HS-27A (cell line): ENCODE measurements around the gene STAT3.
"Not testable (repeated sequence)": the region's sequence is repeated elsewhere in the genome, so short reads cannot be mapped to it uniquely, and the experiment has no call there.

Experiments
- DNase-seq: peaks from one replicate; pipeline ENCODE4 v3.0.0-alpha.2; 2012; ENCODE audit warnings: low read depth, missing footprints

The STAT3 gene

GRCh38 chr17:42388381-42389134, at the start of gene STAT3:
Gene STAT3 (minus strand): TSS chr17:42388442. CDS start chr17:42348516, 39,926 bp downstream.
- peak; percentile 93 for DNase-seq

DNA sequence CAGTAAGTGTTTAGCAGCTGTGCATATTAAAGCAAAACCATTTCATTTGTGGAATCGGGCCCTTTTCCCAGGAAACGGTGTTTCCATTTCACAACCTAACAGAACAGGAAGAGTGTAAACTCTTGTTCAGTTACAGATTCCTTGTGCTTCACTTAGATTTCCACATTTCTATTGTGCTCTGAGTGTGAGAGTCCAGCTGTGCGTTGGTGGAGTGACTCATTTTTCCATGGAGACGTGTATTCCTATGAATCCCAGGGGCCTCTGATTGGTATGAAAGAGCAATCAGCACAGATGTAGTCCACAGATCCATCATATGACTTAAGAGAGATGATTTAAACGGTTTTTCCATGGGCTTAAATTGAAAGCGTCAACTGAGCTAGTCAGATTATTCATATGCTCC, 48.1 kb upstream of the STAT3 start:
- DNase-seq = no peak

DNA sequence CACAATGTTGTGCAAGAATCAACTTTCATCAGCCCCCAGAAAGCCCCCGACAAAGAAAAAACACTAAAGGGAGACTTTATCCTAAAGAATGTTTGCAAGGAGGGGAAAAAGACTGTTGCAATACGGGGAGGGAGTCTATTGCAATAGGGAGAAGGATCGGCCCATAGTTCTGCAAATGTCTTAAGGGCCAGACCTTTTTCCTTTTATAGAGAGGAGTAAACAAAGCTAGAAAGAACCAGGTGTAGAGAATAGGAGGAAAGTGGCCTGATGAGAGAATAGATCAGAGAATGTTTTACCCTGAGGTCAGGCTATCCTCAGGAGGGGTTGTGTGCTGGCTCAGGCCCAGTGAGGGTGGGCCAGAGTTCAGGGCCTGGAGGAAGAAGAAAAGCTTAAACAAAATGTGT, 43.5 kb upstream of the STAT3 start:
- DNase-seq = no peak

DNA sequence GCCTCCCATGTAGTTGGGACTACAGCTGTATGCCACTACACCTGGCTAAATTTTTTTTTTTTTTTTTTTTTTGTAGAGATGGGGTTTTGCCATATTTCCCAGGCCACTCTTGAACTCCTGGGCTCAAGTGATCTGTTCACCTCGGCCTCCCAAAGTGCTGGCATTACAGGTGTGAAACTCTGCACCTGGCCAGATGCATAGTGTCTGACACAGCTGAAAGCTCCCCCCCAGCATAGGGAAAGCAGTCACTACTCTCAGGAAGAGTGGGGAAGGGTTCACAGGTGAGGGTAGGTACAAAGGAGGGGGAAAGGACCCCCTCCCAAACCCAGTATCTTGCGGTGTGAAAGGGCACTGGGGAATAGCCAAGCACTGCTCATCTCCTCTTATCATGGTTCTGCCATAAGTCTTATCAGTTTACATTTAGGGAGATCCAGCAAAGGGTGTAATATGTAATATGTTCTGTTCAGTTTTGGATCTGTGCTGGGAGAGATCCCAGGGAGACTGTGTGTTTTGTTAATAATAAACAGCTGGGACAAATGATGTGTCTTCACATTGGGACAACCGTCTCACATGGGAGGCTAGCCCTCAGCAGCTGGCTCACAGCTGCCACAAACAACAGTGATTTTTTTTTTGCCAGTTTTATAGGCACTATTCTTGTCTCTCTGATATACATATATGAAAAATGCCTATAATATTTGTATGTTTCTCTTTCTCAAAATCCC, 41.6 kb upstream of the STAT3 start:
- DNase-seq = no peak

DNA sequence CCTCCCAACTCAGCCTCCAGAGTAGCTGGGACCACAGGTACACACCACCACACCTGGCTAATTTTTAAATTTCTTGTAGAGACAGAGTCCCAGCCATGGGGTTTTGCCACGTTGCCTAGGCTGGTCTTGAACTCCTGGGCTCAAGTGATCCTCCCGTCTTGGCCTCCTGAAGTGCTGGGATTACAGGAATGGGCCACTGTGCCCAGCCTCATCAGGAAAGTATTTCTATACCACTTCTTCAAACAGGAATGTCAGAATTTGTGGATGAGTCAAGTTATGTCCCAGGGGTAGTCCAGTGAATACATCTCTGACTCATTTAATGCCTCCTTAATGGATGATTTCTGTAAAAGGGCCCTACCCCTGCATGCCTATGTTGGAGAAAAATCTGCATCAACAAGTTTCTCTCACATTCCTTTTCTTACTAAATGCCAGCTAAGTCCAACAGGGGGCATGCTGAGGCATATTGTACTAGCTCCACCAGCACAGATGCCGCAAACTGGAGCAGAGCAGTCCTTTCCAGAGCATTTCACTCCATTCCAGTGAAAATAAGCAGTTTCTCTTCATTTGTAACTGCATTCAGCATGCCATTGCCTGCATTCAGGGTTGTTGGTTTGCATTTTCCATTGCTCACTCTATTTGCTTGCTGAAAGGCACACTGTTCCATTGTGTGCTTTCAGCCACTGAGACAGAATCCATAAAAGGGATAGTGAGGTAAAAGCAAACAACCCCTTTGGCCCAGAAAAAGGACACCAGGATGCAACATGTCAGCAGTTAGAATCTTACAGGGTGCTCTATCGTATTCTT, 40.1 kb upstream of the STAT3 start:
- DNase-seq = peak; percentile 82

DNA sequence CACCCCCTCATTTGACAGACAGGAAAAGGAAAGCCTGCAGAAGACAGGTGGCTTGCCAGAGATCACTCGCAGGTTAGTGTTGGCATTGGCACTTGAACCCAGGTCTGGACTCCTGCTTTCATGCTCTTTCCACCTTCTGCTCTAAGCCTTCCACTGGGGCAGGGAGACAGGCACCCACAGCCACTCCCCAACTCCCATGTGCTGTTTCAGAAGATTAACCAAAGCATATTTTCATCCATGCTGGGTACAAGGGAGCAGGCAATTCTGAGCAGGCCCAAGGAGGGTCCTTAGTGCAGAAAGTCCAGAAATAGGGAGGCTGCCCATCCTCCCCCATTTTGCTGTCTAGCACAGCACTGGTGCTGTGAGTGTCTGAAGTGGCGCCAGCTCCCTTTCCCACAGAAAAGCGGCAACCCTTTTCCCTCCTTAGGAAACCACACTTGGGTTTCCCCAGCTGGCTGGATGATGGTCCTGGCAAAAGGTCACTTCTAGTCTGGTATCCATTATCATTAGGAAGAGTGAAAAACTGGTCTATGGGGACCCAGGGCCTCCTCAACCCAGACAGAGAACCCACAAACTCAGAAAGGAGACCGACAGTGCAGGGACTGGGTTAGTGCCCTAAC, 36.9 kb upstream of the STAT3 start:
- no peak for DNase-seq

- DNase-seq = no peak
Measured at GRCh38 chr17:42423766-42424165, 35.5 kb upstream of the STAT3 start.

DNA sequence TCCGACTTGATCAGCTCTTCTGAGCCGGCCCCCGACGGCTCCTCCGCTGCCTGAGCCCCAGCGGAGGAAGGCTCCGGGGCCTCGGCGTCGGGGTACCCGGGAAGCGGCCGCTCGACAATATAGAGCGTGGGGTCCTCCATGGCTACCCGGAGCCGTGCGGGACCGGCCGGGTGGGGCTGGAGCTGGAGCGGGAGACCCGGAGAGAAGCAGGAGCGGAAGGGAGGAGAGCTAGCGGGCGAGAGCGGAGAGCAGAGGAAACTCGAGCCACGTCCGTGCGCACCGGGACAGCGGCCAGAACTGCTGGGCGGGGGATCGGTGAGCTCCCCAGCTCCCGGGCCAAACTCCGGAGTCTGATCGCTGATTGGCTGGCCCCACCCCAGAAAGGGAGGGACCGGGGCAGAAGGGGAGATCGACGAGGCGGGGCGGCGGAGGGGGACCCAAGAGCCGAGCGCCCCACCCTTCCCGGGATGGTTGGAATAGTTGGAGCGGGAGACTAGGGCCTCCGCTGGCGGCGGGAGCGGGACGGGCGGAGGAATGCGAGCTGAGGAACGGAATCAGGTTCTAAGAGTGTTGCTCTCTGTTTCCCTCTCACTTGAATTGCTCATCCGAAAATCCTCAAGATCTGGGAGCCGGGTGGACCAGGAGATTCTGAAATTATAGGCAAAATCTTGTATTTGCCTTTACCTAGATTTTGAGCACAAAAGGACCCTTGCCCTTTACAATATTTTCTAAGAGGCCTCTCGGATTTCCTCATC, 34.9 kb upstream of the STAT3 start, which contains the start of gene CAVIN1:
TSS of gene CAVIN1 (minus strand) at position 299 of the 755 bp plus-strand sequence. CDS start at position 140, 159 bp downstream.
- DNase-seq = peak; percentile 80

- no peak for DNase-seq
Measured at GRCh38 chr17:42422412-42422957, 34.2 kb upstream of the STAT3 start.

DNA sequence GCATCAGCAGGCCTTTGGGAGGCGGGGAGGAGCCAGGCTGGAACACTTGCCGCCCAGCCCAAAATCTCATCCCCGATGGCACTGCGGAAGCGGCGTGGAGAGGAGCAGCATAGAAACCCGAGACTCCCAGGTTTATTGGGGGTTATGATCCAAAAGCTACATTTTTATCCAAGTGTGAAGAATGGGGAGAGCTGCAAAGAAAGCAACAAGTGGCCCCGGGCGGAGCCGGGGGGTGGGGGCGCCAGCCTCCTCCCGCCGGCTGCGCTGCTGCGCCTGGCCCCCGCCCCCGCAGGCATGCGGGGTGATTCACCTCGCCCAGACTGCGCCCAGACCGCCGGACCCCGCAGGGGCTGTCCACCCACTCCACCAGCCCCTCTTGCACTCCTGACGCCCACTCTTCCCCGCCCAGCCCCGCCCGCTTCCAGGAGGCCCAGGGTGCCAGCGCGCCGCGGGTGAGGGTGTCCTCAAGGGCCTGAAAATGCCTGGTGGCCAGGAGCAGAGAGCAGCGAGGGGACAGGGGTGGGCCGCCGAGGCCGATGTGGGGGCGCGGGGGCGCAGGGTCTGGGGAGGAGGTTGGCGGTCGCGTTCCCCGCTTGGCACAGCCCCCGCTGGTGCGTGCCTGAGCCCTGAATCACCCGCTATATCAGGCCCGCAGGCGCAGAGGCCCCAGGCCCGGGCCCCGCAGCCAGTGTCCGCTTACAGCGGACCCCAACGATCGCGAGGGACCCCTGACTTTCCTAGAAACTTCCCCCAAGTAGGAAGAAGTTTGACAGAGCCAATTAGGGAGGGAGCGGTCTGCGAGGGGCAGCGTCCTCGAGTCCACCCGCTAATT, 33.5 kb upstream of the STAT3 start:
- no peak for DNase-seq

GRCh38 chr17:42421136-42421506, 32.9 kb upstream of the STAT3 start:
- no peak for DNase-seq

DNA sequence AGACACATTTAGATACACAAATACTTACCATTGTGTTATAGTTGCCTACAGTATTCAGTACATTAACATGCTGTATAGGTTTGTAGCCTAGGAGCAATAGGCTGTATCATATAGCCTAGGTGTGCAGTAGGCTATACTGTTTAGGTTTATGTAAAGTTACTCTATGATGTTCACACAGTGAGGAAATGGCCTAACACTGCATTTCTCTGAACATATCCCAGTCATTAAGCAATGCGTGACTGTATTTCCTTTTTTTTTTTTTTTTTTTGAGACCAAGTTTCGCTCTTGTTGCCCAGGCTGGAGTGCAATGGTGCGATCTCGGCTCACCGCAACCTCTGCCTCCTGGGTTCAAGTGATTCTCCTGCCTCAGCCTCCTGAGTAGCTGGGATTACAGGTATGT, 29.7 kb upstream of the STAT3 start:
- DNase-seq = not testable (repeated sequence)

DNA sequence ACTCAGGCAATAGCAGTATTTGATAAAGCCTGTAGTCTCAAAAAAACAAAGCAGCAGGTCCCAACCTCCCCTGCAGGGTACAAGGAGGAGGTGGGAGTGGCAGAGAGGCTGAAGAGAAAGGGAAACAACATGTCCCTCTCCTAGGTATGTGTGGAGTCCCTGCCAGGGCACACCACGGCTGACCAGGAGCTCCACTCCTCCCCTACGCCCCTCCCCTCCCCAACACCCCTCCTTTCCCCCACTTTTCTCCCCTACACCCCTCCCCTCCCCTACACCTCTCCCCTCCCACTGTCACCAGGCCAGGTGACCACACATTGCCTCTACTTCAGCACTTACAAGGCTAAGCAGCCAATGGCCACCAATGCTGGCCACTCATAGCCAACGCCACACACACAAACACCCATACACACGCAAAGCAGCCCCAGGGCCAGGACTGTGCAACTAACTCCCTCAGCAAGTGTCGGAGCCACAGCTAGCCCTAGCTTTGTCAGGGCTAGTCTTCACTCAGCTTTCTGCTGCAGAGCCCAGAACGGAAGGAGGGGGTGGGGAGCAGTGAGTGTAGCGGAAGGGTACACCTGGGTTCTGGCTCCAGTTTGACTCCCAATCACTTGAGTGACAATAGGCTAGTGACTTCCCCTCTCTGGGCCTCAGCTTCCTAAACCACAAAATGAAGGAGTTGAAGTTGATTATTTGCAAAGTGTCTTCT, 26.6 kb upstream of the STAT3 start:
- DNase-seq = no peak

DNA sequence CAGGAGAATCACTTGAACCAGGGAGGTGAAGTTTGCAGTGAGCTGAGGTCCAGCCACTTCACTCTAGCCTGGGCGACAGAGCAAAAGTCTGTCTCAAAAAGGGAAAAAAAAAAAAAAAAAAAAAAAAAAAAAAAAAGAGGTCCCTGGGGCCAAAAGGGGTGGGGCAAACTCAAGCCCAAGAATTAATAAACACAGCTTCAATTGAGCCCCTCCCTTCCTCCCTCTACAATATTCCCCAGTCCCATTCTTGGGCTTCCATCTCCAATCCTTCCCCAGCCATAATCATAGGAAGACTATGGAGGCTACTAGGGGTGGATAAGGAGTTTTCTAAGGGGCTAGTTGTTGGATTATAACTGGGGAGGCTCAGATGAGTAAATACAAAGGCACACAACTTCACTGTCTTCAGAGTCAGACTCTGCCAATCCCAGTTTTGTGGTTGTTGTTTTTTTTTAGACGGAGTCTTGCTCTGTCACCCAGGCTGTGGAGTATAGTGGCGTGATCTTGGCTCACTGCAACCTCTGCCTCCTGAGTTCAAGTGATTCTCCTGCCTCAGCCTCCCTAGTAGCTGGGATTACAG, 25.3 kb upstream of the STAT3 start:
- DNase-seq = no peak

GRCh38 chr17:42411905-42412679, 23.9 kb upstream of the STAT3 start:
- DNase-seq = no peak

DNA sequence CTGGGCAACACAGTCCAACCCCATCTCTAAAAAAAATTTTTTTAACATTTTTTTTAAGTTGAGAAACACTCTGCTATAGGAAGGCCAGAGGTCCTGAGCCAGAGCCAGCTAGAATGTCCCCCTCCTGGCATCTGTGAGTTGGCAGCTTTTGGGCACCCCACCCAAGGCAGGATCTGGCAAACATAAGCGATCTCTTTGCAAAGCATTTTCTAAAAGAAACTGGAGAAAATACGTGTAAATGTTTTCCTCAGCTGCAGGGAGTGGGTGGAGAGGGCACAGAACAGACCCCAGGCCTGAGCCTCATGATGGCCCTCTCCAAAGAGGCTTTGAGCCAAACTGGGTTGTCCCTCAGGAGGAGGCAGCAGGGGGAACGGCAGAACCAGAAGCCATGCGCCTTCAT, 23.1 kb upstream of the STAT3 start:
- DNase-seq = no peak

DNA sequence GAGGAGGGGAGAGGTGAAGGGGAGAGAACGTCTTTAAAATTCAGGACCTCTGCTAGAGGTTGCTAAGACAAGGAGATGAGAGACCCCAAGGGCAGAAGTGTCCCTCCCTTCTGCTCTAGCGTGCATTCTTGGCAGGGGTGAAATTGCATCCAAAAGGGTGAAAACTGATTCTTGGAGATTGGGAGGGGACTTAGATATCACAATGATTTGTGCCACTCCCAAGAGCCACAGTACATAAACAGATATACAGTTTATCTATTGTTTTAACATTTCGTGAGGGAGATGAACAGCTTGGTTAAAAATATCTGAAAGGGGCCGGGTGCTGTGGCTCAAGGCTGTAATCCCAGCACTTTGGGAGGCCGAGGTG, 22.1 kb upstream of the STAT3 start:
- no peak for DNase-seq

DNA sequence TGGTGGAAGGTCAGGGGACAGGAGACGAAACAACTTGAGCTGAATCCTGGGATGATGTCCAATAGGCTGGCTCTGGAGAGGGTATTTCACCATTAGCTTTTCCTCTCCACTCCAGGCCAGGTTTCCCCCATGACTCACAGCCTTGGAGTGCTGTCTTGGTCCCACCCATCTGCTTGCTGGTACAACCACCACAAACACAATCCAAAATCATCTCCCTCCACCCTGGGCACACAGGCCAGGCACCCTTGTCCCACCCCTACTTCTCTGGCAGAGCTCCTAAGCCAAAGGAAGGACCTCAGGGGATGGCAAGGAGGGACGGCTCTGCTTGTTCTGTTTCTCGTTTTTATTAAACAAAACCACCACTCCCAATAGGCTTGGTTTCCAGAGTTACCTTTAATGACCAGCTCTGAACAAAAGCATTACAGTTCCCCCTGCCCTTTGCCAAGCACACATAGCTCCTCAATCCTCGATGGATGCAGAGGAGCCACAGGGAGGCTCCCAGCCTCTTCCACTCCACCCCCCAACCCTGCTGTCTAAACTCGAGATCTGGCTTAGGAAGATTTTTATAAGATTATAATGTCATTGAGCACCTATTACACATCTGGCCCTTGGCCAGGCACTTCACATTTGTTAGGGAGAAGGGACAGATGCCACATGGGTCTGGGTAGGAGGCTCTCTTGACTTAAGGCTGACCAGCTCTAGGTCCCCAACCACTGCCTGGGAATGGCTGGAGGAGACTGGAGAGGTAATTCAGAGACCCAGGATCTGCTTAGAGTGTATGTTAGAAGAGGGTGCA, 21.5 kb upstream of the STAT3 start:
- DNase-seq = no peak
